Body of pancreas (tissue), 4 donors: ENCODE measurements around the gene BMP8B. TPM values are rescaled to one million over a fixed set of nuclear protein-coding genes. Genes with fewer than 3 reads are reported as not detected.
"Not testable (repeated sequence)": the region's sequence is repeated elsewhere in the genome, so short reads cannot be mapped to it uniquely, and the experiment has no call there.

Experiments used
- ATAC-seq: fragments of 150-250 bp; one replicate; pipeline ENCODE4 v1.9.1; 2016
- DNase-seq, 4 donors: peaks; one replicate each; pipeline ENCODE4 v3.0.0-alpha.2; 2019
- H3K27ac ChIP-seq, 4 donors: fragments of 200-600 bp; sonication (generic); 1 replicate in 3 of 4; 2 replicates in 1 of 4; pipeline versions ENCODE4 v1.5.1 to v1.6.1; 2016 to 2019; ENCODE audit warnings: mild to moderate bottlenecking in 1 of 4, mixed read lengths in 1 of 4, moderate library complexity in 1 of 4
- H3K27me3 ChIP-seq, 2 donors: fragments of 200-600 bp; sonication (generic); one replicate each; pipeline ENCODE4 v1.6.0; 2016; ENCODE audit warnings: mild to moderate bottlenecking in 1 of 2
- H3K36me3 ChIP-seq, 2 donors: fragments of 200-600 bp; sonication (generic); replicated peaks in 1 of 2; 2 replicates each; pipeline ENCODE4 v1.5.1; 2016; ENCODE audit warnings: low read depth in 2 of 2; ENCODE audit not compliant: insufficient read depth in 1 of 2
- H3K4me1 ChIP-seq: fragments of 200-600 bp; sonication (generic); one replicate; pipeline ENCODE4 v1.6.0; 2016
- H3K4me3 ChIP-seq, 2 donors: fragments of 200-600 bp; sonication (generic); 1 replicate in 1 of 2; 2 replicates in 1 of 2; pipeline ENCODE4 v1.5.1; 2016 to 2019
- H3K9me3 ChIP-seq, 3 donors: fragments of 200-600 bp; sonication (generic); 1 replicate in 2 of 3; 2 replicates in 1 of 3; pipeline ENCODE4 v1.5.1; 2016
- POLR2A ChIP-seq, 3 donors: fragments of 450-650 bp; IDR thresholded peaks; one replicate each; pipeline ENCODE4 v1.6.1; 2016; ENCODE audit warnings: antibody characterized with exemption in 3 of 3, mild to moderate bottlenecking in 2 of 3
- WGBS, 2 donors: methylation state at CpG; one replicate each; pipeline ENCODE4 v1.1.5; 2017; 5-methylcytosine and 5-hydroxymethylcytosine counted together
- intact Hi-C: fragments of 100-400 bp; cut with DNase I; formaldehyde crosslinking; loops from one replicate; pipeline ENCODE4 v1.15.1; 2023
- total RNA-seq, 2 donors: library from RNA; depleted of rRNA; stranded (reverse); fragments of >200 nt; gene quantifications; one replicate each; pipeline ENCODE4 v1.1.0, GENCODE V29; 2016
- TF ChIP-seq, protein P1 (sequence below), 7 experiments: fragments of 450-650 bp in 4 of 7; fragments of 200-600 bp in 3 of 7; sonication (generic) in 3 of 7; IDR thresholded peaks; one replicate each; pipeline ENCODE4 v1.5.1; 2016 to 2019; ENCODE audit warnings: antibody characterized with exemption in 7 of 7

Gene BMP8B
- total RNA-seq, 2 donors from 2014 or later, result 2.3 to 5.4 TPM

- intact Hi-C loops, result no loop called here
- Histone ChIP-seq H3K36me3 (no peaks in the 10 kb centered on the region), H3K4me1 (peaks cover 18% of the 10 kb centered on the region), H3K27ac (no peak overlapping the region), H3K4me3 (no peak overlapping the region), H3K9me3 (no peaks in the 10 kb centered on the region), H3K27me3 (no peaks in the 10 kb centered on the region)
- ATAC-seq, result no peak
- WGBS, 2 donors, result 84 to 88% methylated on average over 2 of the region's 2 CpGs
- no peak for DNase-seq
- TF ChIP-seq, protein P1, sequence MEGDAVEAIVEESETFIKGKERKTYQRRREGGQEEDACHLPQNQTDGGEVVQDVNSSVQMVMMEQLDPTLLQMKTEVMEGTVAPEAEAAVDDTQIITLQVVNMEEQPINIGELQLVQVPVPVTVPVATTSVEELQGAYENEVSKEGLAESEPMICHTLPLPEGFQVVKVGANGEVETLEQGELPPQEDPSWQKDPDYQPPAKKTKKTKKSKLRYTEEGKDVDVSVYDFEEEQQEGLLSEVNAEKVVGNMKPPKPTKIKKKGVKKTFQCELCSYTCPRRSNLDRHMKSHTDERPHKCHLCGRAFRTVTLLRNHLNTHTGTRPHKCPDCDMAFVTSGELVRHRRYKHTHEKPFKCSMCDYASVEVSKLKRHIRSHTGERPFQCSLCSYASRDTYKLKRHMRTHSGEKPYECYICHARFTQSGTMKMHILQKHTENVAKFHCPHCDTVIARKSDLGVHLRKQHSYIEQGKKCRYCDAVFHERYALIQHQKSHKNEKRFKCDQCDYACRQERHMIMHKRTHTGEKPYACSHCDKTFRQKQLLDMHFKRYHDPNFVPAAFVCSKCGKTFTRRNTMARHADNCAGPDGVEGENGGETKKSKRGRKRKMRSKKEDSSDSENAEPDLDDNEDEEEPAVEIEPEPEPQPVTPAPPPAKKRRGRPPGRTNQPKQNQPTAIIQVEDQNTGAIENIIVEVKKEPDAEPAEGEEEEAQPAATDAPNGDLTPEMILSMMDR (IDR thresholded peaks at IDR 0.05), result no peak
- TF ChIP-seq POLR2A (IDR thresholded peaks at IDR 0.05), result no peak
These were observed 40.1 kb upstream of the BMP8B start for GRCh38 chr1:39828734-39829133.

DNA sequence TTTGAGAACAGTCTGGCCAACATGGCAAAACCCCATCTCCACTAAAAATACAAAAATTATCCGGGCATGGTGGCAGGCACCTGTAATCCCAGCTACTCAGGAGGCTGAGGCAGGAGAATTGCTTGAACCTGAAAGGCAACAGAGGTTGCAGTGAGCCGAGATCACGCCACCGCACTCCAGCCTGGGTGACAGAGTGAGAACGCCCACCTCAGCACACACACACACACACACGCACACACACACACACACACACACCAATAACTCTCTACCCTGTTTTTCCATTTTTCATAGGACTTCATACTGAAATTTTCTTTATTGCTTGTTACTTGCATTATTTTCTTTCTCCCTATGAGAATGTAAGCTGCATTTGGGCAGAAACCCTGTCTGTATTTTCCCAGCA is 39.6 kb upstream of the BMP8B start:
- H3K36me3 ChIP-seq, H3K27me3 ChIP-seq, ATAC-seq, intact Hi-C loops, DNase-seq, H3K9me3 ChIP-seq, H3K4me3 ChIP-seq, H3K27ac ChIP-seq: not testable (repeated sequence)
- H3K4me1 ChIP-seq, result peaks cover 16% of the 10 kb centered on the region
- WGBS, 2 donors, result 83 to 88% methylated on average over 6 of the region's 6 CpGs

DNA sequence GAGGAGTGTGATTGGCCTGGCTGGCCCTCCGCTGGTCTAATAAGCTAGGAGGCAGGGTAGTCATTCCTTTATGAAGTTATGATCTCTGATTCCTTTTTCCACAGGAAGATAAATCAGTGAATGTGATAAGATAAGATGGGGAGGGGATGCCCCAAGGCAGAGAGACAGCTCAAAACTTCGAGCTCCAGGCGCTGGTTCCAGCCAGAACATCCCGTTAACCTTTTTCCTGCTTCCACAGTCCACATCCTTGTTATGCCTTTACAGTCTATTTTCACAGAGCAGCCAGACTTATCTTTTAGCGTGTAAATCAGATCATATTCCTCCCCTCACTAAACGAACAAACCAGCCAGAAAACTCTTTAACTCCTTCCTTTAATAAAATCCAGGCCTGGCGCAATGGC is 38.5 kb upstream of the BMP8B start:
- TF ChIP-seq, protein P1 (IDR thresholded peaks at IDR 0.05), result no peak
- no peak for TF ChIP-seq POLR2A (IDR thresholded peaks at IDR 0.05)
- Histone ChIP-seq H3K36me3 (no peaks in the 10 kb centered on the region), H3K4me1 (peaks cover 16% of the 10 kb centered on the region), H3K9me3 (no peaks in the 10 kb centered on the region), H3K27me3 (no peaks in the 10 kb centered on the region), H3K27ac (no peak overlapping the region), H3K4me3 (no peak overlapping the region)
- WGBS, 2 donors, result 69 to 80% methylated on average over 7 of the region's 7 CpGs
- ATAC-seq, result no peak
- intact Hi-C loops, result no loop called here
- no peak for DNase-seq

DNA sequence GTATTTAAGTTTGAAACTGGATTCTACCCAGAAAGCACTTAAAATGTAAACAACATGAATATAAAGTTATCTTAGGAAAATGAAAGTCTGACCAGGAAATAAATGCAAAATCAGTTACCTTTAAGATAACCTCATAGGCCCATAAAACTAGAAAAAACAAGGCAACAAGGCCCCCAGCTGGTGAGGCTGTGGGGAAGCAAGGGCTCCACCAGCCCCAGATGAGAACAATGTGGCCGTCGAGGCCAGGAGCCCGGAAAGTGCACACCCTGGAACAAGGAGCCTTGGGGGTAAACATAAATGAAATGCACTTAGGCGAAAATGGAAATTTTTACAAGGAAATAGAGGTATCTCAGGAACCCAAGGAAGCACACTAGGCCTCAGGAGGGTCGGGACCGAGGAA is 37.9 kb upstream of the BMP8B start:
- H3K36me3 ChIP-seq, result no peaks in the 10 kb centered on the region
- H3K9me3 ChIP-seq, result no peaks in the 10 kb centered on the region
- WGBS, 2 donors, result 86 to 91% methylated on average over 6 of the region's 6 CpGs
- no peak overlapping the region for H3K4me3 ChIP-seq
- H3K27ac ChIP-seq, result no peak overlapping the region
- DNase-seq, result no peak
- ATAC-seq, result no peak
- TF ChIP-seq, protein P1 (IDR thresholded peaks at IDR 0.05), result no peak
- intact Hi-C loops, result no loop called here
- H3K27me3 ChIP-seq, result no peaks in the 10 kb centered on the region
- peaks cover 16% of the 10 kb centered on the region for H3K4me1 ChIP-seq

DNA sequence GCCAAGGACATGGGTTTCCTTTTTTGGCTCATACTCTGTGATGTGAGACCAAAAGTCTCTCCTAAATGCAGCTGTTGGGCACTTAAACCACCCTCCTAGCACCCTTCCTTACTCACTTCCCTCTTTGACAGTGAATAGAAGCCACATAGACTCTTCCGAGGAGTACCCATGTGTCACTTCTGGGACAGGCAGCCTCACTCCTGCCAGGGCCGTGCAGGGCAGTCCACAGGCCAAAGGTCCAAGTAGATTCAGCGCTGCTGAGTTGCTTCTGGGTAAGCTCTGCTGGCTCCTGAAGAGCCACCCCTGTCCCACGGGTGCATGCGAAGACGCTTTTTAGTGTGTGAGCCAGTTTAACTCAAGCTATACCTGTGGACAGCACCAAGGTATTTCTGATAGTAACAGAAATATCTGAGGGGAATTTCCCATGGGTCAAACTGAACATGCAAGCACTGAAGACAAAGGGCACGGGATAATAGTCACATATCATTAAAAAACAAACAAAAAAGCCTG is 36.8 kb upstream of the BMP8B start:
- intact Hi-C loops, result no loop called here
- Histone ChIP-seq H3K27me3 (no peaks in the 10 kb centered on the region), H3K4me3 (no peak overlapping the region), H3K27ac (no peak overlapping the region), H3K9me3 (no peaks in the 10 kb centered on the region), H3K4me1 (peaks cover 16% of the 10 kb centered on the region), H3K36me3 (no peaks in the 10 kb centered on the region)
- TF ChIP-seq, protein P1 (IDR thresholded peaks at IDR 0.05), result no peak
- no peak for TF ChIP-seq POLR2A (IDR thresholded peaks at IDR 0.05)
- ATAC-seq (peak; percentile 43), DNase-seq (peak in 1 of 4 donors; percentile 44)
- 52 to 63% methylated on average over 7 of the region's 7 CpGs for WGBS, 2 donors

GRCh38 chr1:39823450-39823849 is 34.8 kb upstream of the BMP8B start:
- WGBS, 2 donors, result 96 to 100% methylated on average over 3 of the region's 3 CpGs

More at GRCh38 chr1:39823450-39823849, 34.8 kb upstream of the BMP8B start:
- H3K4me1 ChIP-seq, result peaks cover 17% of the 10 kb centered on the region
- not testable (repeated sequence) for H3K9me3 ChIP-seq, H3K36me3 ChIP-seq, DNase-seq, H3K4me3 ChIP-seq, H3K27me3 ChIP-seq, ATAC-seq, H3K27ac ChIP-seq
- intact Hi-C loops, result loop anchor here (5.0 kb wide), 1 partner anchor 74 kb away; no protein-coding TSS in a partner anchor
